ENCODE results near the gene PYDC1.

DNA sequence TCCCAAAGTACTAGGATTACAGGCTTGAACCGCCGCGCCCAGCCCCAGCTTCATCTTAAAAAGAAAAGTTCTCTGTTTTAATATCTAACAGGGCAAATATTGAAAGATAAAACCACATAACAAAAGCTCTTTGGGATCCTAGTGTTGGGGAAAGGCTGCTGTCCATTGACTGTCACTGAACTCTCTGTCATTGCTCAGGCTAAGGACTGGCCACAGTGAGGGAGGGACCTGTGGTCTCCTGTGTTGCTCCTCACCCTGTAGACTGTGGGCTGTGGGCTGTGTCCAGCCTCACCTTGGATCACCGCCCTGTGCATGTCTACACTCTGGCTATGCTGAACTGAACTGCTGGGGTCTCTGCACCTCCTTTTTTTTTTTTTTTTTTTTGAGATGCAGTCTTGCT, 11.3 kb upstream of the PYDC1 start:
- no peak for TF ChIP-seq POLR2A (IDR thresholded peaks at IDR 0.05)
- TF ChIP-seq, protein P1, sequence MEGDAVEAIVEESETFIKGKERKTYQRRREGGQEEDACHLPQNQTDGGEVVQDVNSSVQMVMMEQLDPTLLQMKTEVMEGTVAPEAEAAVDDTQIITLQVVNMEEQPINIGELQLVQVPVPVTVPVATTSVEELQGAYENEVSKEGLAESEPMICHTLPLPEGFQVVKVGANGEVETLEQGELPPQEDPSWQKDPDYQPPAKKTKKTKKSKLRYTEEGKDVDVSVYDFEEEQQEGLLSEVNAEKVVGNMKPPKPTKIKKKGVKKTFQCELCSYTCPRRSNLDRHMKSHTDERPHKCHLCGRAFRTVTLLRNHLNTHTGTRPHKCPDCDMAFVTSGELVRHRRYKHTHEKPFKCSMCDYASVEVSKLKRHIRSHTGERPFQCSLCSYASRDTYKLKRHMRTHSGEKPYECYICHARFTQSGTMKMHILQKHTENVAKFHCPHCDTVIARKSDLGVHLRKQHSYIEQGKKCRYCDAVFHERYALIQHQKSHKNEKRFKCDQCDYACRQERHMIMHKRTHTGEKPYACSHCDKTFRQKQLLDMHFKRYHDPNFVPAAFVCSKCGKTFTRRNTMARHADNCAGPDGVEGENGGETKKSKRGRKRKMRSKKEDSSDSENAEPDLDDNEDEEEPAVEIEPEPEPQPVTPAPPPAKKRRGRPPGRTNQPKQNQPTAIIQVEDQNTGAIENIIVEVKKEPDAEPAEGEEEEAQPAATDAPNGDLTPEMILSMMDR (IDR thresholded peaks at IDR 0.05) = no peak
- no peak for TF ChIP-seq EP300 (IDR thresholded peaks at IDR 0.05)

Data from stomach (tissue), 4 donors.